Endothelial cell of umbilical vein (primary cell): Measurements from ENCODE around the gene PPIL6.

ENCODE experiments used
- CTCF ChIP-seq, 2 donors: IDR thresholded peaks; 1 replicate in 1 of 2; 2 replicates in 1 of 2; pipeline ENCODE4 v1.5.1; 2011; ENCODE audit warnings: low read length in 2 of 2, mild to moderate bottlenecking in 2 of 2, moderate library complexity in 2 of 2, control low read depth in 1 of 2, inconsistent platforms in 1 of 2, low read depth in 1 of 2; ENCODE audit not compliant: insufficient read depth in 1 of 2; ENCODE audit errors: extremely low read depth in 1 of 2
- EZH2 ChIP-seq: IDR thresholded peaks from 2 replicates; pipeline ENCODE4 v1.6.1; 2012; ENCODE audit warnings: borderline replicate concordance, low read depth, mild to moderate bottlenecking, moderate library complexity, low read length, inconsistent platforms; ENCODE audit not compliant: severe bottlenecking
- FOS ChIP-seq: IDR thresholded peaks from 2 replicates; pipeline ENCODE4 v1.6.1; 2011; ENCODE audit warnings: mild to moderate bottlenecking, low read length, moderate library complexity, borderline replicate concordance; ENCODE audit not compliant: insufficient read depth
- MAX ChIP-seq: IDR thresholded peaks from 2 replicates; pipeline ENCODE4 v1.6.1; 2011; ENCODE audit not compliant: insufficient read depth, insufficient read length
- MYC ChIP-seq: IDR thresholded peaks from one replicate; pipeline ENCODE4 v1.6.1; 2011; ENCODE audit warnings: mild to moderate bottlenecking, low read depth, low read length
- POLR2A ChIP-seq: IDR thresholded peaks from 2 replicates; pipeline ENCODE4 v1.6.1; 2012; ENCODE audit warnings: low read depth, mild to moderate bottlenecking, control low read depth, low read length
- POLR2AphosphoS5 ChIP-seq: IDR thresholded peaks from 2 replicates; pipeline ENCODE4 v1.6.1; 2012; ENCODE audit warnings: low read depth, mild to moderate bottlenecking, control low read depth, low read length, moderate library complexity; ENCODE audit not compliant: insufficient read depth

GRCh38 chr6:109478222-109478805 lies 37.9 kb upstream of the PPIL6 start:
- TF ChIP-seq CTCF (IDR thresholded peaks at IDR 0.05; ENCODE audit: extremely low read depth in 1 of 2, insufficient read depth in 1 of 2, low read depth in 1 of 2, low read length in 2 of 2) (no peak), POLR2AphosphoS5 (no peak), POLR2A (no peak), MAX (no peak), EZH2 (no peak), MYC (no peak), FOS (no peak)
